Glutamatergic neuron (in vitro differentiated cells): ENCODE data around the gene SRPK3. TPM values are rescaled to one million over a fixed set of nuclear protein-coding genes. Genes with fewer than 3 reads are reported as not detected.
A peak's percentile ranks its signal among the peaks of the same experiment; 100 is the strongest.

Experiments
- DNase-seq: peaks from one replicate; pipeline ENCODE4 v3.0.0; 2022
- H3K27ac Mint-ChIP-seq: one replicate; pipeline ENCODE4 v1.8.0; 2020; ENCODE audit warnings: mild to moderate bottlenecking, mixed read lengths, inconsistent platforms; ENCODE audit not compliant: unreplicated experiment
- H3K27me3 Mint-ChIP-seq: one replicate; pipeline ENCODE4 v1.8.0; 2020; ENCODE audit warnings: mild to moderate bottlenecking, moderate library complexity, mixed read lengths, inconsistent platforms; ENCODE audit not compliant: unreplicated experiment
- H3K36me3 Mint-ChIP-seq: one replicate; pipeline ENCODE4 v1.8.0; 2020; ENCODE audit warnings: mild to moderate bottlenecking, mixed read lengths, inconsistent platforms; ENCODE audit not compliant: unreplicated experiment
- H3K4me1 Mint-ChIP-seq: one replicate; pipeline ENCODE4 v1.8.0; 2020; ENCODE audit warnings: mild to moderate bottlenecking, low read depth, mixed read lengths, inconsistent platforms; ENCODE audit not compliant: unreplicated experiment
- H3K4me3 Mint-ChIP-seq: one replicate; pipeline ENCODE4 v1.8.0; 2020; ENCODE audit warnings: mild to moderate bottlenecking, mixed read lengths, inconsistent platforms; ENCODE audit not compliant: unreplicated experiment
- H3K9me3 Mint-ChIP-seq: one replicate; pipeline ENCODE4 v1.8.0; 2020; ENCODE audit warnings: mild to moderate bottlenecking, moderate library complexity, mixed read lengths, inconsistent platforms; ENCODE audit not compliant: unreplicated experiment
- total RNA-seq: library from RNA; stranded (reverse); fragmentation: NEBNext Ultra II Directional; extraction: Animal tissue kit (Norgen Biotek cat#: 25700); gene quantifications from one replicate; pipeline ENCODE4 v1.2.1, GENCODE V29; 2021; ENCODE audit not compliant: unreplicated experiment
- TF ChIP-seq, protein P1 (sequence below): fragments of 200-600 bp; sonication (generic); IDR thresholded peaks from one replicate; pipeline ENCODE4 v1.5.0; 2021; ENCODE audit not compliant: partially characterized antibody, unreplicated experiment

SRPK3 gene
- total RNA-seq, 1 donor from 2014 or later: not detected

DNA sequence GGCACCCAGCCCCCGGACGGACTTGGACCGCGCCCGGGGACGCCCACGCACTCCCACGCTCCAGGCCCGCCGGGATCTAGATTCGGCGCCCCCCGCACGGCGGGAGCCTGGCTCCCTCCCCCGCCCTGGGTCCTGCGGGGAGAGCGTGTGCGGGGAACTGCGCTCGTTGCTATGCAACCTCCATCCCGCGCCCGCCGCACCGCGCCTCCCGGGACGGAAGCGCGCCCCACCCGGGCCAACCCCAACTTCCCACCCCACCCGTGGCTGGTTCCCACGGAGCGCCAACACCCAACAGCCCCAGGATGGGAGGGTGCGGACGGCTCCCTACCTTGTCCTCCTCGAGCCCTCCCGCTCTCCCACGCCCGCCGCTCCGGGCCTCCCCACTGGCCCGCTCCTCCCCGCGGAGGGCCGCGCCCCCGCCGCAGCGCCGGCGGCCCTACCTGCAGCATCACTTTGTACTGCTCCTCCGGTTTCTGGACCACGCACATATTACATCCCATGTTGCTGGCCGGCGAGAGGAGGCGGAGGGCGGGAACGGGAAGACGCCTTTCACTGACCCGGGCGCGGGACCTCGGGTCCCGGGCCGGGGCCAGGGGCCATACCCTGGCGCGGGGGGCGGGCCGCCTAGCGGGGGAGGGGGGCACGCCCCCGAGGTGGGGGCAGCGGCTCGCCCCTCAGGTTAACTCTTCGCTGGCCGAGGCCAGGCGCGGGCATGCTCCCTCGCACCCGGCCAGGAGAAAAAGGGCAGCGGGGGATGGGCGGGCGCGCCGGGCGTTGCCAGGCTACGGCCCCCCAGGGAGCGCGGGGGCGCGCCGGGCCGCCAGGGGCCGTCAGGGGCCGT is 49.2 kb downstream of the SRPK3 start, which contains the start of gene PDZD4:
TSS of gene PDZD4 (minus strand) at position 746 of the 841 bp plus-strand sequence. CDS start at position 500, 246 bp downstream.
- Mint-ChIP-seq H3K27me3 (peaks cover 4% of the 10 kb centered on the region), H3K4me1 (no peaks in the 10 kb centered on the region), H3K27ac (no peak within 1 kb of the TSS), H3K36me3 (no peaks in the 10 kb centered on the region), H3K4me3 (peak within 1 kb of the TSS; percentile 81), H3K9me3 (peaks cover 5% of the 10 kb centered on the region)
- TF ChIP-seq, protein P1, sequence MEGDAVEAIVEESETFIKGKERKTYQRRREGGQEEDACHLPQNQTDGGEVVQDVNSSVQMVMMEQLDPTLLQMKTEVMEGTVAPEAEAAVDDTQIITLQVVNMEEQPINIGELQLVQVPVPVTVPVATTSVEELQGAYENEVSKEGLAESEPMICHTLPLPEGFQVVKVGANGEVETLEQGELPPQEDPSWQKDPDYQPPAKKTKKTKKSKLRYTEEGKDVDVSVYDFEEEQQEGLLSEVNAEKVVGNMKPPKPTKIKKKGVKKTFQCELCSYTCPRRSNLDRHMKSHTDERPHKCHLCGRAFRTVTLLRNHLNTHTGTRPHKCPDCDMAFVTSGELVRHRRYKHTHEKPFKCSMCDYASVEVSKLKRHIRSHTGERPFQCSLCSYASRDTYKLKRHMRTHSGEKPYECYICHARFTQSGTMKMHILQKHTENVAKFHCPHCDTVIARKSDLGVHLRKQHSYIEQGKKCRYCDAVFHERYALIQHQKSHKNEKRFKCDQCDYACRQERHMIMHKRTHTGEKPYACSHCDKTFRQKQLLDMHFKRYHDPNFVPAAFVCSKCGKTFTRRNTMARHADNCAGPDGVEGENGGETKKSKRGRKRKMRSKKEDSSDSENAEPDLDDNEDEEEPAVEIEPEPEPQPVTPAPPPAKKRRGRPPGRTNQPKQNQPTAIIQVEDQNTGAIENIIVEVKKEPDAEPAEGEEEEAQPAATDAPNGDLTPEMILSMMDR: no peak
- DNase-seq: peak; percentile 51

DNA sequence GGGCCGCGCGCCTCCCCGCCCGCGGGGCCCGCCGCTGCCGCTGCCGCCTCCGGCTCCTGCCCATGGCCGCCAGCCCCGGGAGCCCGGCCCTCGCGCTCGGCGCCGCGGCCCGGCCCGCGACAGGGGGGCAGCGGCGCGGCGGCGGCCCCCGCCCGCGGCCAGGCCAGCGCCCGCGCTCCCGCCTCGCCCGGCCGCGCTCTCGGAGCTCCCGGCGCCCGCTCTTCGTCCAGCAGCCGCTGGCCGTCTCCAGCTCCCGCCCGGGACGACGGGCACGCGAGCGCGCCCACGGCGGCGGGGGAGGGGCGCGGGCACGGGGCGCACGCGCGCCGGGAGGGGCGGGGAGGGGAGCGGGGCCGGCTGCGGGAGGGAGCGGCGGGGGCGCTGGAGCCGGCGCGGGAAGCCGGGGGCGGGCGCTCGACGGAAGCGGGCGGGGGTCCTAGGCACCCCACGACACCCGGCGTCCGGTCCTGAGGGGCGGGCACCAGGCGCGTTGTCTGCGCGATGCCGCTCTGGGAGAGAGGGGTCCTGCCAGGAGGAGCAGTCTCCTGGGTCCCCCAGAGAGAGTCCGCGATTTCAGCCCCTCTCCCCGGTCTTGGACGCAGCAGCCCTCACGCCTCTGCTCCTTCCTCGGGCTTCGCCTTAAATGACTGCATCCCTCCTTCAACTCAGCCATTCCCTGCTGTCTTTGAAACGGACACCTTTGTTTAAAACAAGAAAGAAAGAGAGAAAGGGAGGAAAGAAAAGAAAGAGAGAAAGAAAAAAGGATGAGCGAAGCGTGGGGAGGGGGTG is 50.0 kb downstream of the SRPK3 start:
- Mint-ChIP-seq H3K4me3 (peak overlapping the region; percentile 81), H3K36me3 (no peaks in the 10 kb centered on the region), H3K27ac (no peak overlapping the region), H3K4me1 (no peaks in the 10 kb centered on the region), H3K9me3 (peaks cover 5% of the 10 kb centered on the region), H3K27me3 (peaks cover 4% of the 10 kb centered on the region)
- no peak for DNase-seq
- TF ChIP-seq, protein P1: no peak

DNA sequence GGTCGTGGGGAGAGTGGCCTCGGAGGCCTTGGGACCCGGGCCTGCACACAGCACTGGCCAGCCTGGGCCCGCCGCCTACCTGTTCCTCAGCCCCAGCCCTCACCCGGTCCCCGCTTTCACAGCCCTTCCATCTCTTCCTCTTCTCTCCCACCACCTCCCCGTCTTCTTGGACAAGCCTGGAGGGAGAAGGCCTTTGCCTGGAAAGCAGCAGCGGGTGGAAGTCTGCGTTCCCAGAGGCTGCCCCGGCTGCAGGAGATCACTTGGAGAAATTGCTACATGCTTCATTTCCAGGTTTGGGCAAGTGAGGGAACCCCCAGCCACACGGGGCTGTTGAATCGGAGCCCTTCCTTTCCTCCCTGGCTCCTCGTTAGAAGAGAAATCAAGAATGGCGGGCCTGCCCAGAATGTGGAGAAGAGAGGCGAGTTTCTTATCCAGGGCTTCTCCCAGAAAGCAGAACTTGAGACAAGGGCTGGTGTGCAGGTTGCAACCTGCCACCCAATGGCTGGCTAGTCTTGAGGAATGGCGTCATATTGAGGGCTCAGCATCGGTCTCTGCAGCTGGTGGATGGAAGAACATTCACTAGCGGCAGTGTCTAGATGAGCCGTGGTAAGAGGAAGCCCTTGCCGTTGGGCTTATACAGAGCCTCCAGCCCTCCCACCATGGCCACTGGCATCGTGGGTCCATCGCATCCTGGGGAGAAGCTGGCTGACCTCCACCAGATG is 50.7 kb downstream of the SRPK3 start:
- TF ChIP-seq, protein P1: no peak
- Mint-ChIP-seq H3K4me1 (no peaks in the 10 kb centered on the region), H3K4me3 (peak overlapping the region; percentile 64), H3K36me3 (no peaks in the 10 kb centered on the region), H3K27ac (no peak overlapping the region), H3K9me3 (peaks cover 5% of the 10 kb centered on the region), H3K27me3 (peaks cover 6% of the 10 kb centered on the region)
- no peak for DNase-seq

DNA sequence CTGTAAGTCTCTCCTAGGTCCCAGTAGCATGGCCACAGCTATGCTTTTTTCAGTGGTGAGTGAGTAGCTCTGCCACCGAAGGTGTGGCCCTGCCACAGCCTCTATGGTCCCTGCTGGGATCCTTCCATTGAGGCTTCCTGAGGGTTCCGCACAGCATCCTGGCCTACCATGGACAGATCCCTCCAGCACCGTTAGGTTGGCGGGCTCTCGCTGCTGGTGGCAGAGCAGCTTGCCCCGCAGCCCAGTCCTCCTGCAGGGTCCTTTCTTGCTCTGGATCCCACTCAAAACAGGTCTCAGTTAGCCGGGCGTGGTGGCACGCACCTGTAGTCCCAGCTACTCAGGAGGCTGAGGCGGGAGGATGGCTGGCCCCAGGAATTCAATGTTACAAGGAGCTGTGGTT is 51.9 kb downstream of the SRPK3 start:
- no peak overlapping the region for H3K27ac Mint-ChIP-seq
- H3K27me3 Mint-ChIP-seq: peaks cover 4% of the 10 kb centered on the region
- DNase-seq: no peak
- peaks cover 2% of the 10 kb centered on the region for H3K9me3 Mint-ChIP-seq
- H3K4me1 Mint-ChIP-seq: no peaks in the 10 kb centered on the region
- H3K36me3 Mint-ChIP-seq: no peaks in the 10 kb centered on the region
- TF ChIP-seq, protein P1: no peak
- no peak overlapping the region for H3K4me3 Mint-ChIP-seq

Other genes with a start within 250 kb of the SRPK3 start
- gene CCNQ, start 181.9 kb upstream of the SRPK3 start, total RNA-seq: 28.9 TPM
- 0.61 TPM for gene DUSP9, start 133.8 kb upstream of the SRPK3 start, total RNA-seq
- 4.3 TPM for gene PNCK, start 107.2 kb upstream of the SRPK3 start, total RNA-seq
- 108 TPM for gene SLC6A8, start 93.1 kb upstream of the SRPK3 start, total RNA-seq
- gene BCAP31, start 56.7 kb upstream of the SRPK3 start, total RNA-seq: 155 TPM
- 13.5 TPM for gene ABCD1, start 56.2 kb upstream of the SRPK3 start, total RNA-seq
- gene PLXNB3, start 16.8 kb upstream of the SRPK3 start, total RNA-seq: 5.8 TPM
- 56.7 TPM for gene IDH3G, start 13.3 kb downstream of the SRPK3 start, total RNA-seq
- 277 TPM for gene SSR4, start 13.6 kb downstream of the SRPK3 start, total RNA-seq
- 41.8 TPM for gene PDZD4, start 49.5 kb downstream of the SRPK3 start, total RNA-seq
- 925 TPM for gene L1CAM, start 105.1 kb downstream of the SRPK3 start, total RNA-seq
- not detected for gene AVPR2, start 123.6 kb downstream of the SRPK3 start, total RNA-seq
- gene ARHGAP4, start 145.2 kb downstream of the SRPK3 start, total RNA-seq: 33.5 TPM
- gene NAA10, start 154.0 kb downstream of the SRPK3 start, total RNA-seq: 129 TPM
- 16.1 TPM for gene RENBP, start 163.6 kb downstream of the SRPK3 start, total RNA-seq
- gene HCFC1, start 190.8 kb downstream of the SRPK3 start, total RNA-seq: 84.0 TPM
- gene TMEM187, start 191.7 kb downstream of the SRPK3 start, total RNA-seq: 6.7 TPM
- gene IRAK1, start 238.9 kb downstream of the SRPK3 start, total RNA-seq: 60.3 TPM